ENCODE measurements around the gene KPNA2. TPM values are rescaled to one million over a fixed set of nuclear protein-coding genes. Genes with fewer than 3 reads are reported as not detected.
A peak's percentile ranks its signal among the peaks of the same experiment; 100 is the strongest.

The KPNA2 gene
- total RNA-seq (2021; fragmentation: NEBNext Ultra II Directional; extraction: Animal tissue kit (Norgen Biotek cat#: 25700)) (599 and 612 TPM in 2 replicates), polyA plus RNA-seq (2011; rRNA removed) (282 and 413 TPM in 2 replicates), polyA minus RNA-seq (2011; rRNA and poly(A)+ RNA removed) (770 and 875 TPM in 2 replicates)
- polyA plus RNA-seq (2011; cell fraction: cytosol; rRNA removed), result 359 TPM
- 273 TPM for polyA plus RNA-seq (2011; cell fraction: nucleus; rRNA removed)
- polyA plus RNA-seq (2012, experiment 1 of 2), result 400 to 532 TPM (median 448 TPM) in 4 replicates
- polyA plus RNA-seq (2012, experiment 2 of 2), result 97.1 TPM
- polyA plus RNA-seq (2013, experiment 1 of 2), result 316 TPM
- 317 TPM for polyA plus RNA-seq (2013, experiment 2 of 2)
- 428 TPM for polyA minus RNA-seq (2011; cell fraction: cytosol; rRNA and poly(A)+ RNA removed)
- polyA minus RNA-seq (2011; cell fraction: nucleus; rRNA and poly(A)+ RNA removed), result 320 TPM
- long read RNA-seq, experiment 1, transcript KPNA2-201 (11 exons, 2,181 nt), result major isoform, 517 of 971 reads
- long read RNA-seq, experiment 1, partial matches to known transcripts, result 388 of 971 reads
- long read RNA-seq, experiment 1, other reads (novel, unspliced or antisense), result 66 of 971 reads
- long read RNA-seq, experiment 2, transcript KPNA2-201 (11 exons, 2,181 nt), result major isoform, 915 of 995 reads
- long read RNA-seq, experiment 2, partial matches to known transcripts, result 63 of 995 reads
- long read RNA-seq, experiment 2, other reads (novel, unspliced or antisense), result 17 of 995 reads

DNA sequence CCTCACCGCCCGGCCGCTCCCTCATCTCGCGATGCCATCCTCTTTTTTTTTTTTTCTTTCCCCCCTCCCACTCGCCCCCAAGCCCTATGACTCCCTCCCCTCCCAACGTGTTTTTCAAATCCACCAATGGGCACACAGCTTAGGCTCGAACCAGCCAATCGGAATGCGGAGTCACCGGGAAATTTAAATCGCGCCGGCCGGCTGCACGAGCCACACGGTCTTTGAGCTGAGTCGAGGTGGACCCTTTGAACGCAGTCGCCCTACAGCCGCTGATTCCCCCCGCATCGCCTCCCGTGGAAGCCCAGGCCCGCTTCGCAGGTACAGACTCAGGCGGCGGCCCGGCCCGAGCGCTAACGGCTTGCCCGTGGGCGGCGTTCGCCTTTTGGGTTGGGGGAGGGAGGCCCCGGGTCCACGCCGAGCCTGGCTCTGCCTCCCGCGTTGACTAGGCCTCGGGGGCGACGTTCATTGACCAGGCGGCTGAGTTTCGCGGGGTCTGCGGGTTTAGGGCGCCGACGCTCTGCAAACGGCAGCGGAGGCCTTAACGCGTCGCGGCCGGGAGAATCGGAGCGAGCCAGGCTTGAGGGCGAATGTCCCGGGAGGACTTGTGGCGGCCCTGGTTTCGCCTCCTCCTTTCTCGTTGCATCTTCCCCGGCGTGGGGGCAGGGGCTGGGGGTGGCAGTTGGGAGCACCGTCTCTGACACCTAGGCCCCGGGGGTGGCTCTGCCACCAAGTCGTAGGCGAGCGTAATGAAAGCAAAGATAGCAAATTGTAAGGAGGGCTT, at the start of gene KPNA2:
Gene KPNA2, plus strand, starts transcription at position 213 of the 781 bp plus-strand sequence. CDS start 1,398 bp downstream, outside the sequence.
- Histone ChIP-seq H4K5ac (ENCODE audit: insufficient read length, low read depth, low read length) (peak within 1 kb of the TSS; percentile 94), H2BK120ac (replicated peaks; ENCODE audit: low read depth, low read length) (peak within 1 kb of the TSS; percentile 72), H3K14ac (ENCODE audit: insufficient read length) (peak within 1 kb of the TSS; percentile 100), H3K23me2 (ENCODE audit: low read depth, low read length) (peaks cover 2% of the 10 kb centered on the region; the same call in 1 of the 2 replicates), H3K4ac (replicated peaks; ENCODE audit: insufficient read length, low read depth, low read length) (peak within 1 kb of the TSS; percentile 97), H3K4me3 (ENCODE audit: extremely low read depth in 1 of 4, insufficient read depth in 2 of 4, low read depth in 3 of 4, low read length in 4 of 4) (peak within 1 kb of the TSS; percentile 92 to 98 (median 94)), H3K23ac (ENCODE audit: insufficient read length) (peak within 1 kb of the TSS; percentile 73), H2BK5ac (ENCODE audit: low read depth, low read length) (peak within 1 kb of the TSS; percentile 95), H3K27ac (ENCODE audit: low read depth, low read length) (peak within 1 kb of the TSS; percentile 96), H3K9me3 (ENCODE audit: insufficient read depth in 2 of 2, low read depth in 1 of 2, low read length in 1 of 2) (no peaks in the 10 kb centered on the region), H4K20me1 (replicated peaks in 1 of 2; ENCODE audit: control insufficient read depth in 1 of 2, insufficient read depth in 2 of 2, low read length in 2 of 2) (peaks cover 10 to 17% of the 10 kb centered on the region in 2 experiments), H2AFZ (ENCODE audit: low read length) (no peak within 1 kb of the TSS), H2BK20ac (ENCODE audit: low read length) (no peak within 1 kb of the TSS), H3K9ac (replicated peaks in 1 of 4; ENCODE audit: extremely low read depth in 1 of 4, low read depth in 3 of 4, low read length in 3 of 4) (peak within 1 kb of the TSS; percentile 88 to 100 (median 98)), H4K8ac (ENCODE audit: extremely low read depth, insufficient read depth, low read length) (peak within 1 kb of the TSS; percentile 98), H2BK12ac (ENCODE audit: low read depth, low read length) (no peak within 1 kb of the TSS), H2BK15ac (ENCODE audit: low read length) (no peak within 1 kb of the TSS), H3K79me2 (ENCODE audit: control insufficient read depth in 1 of 2, insufficient read depth in 2 of 2, low read length in 2 of 2) (peaks cover 9 to 47% of the 10 kb centered on the region in 2 experiments), H3K18ac (ENCODE audit: extremely low read depth, low read length) (peak within 1 kb of the TSS; percentile 99), H3K4me1 (replicated peaks in 1 of 4; ENCODE audit: control insufficient read depth in 3 of 4, insufficient read depth in 4 of 4, low read length in 3 of 4) (peaks cover 5 to 16% (median 11%) of the 10 kb centered on the region in 4 experiments; a peak in 6 of 7 replicates), H3K79me1 (ENCODE audit: low read depth, low read length) (0 out of 2 replicates have a peak, but pooled peaks cover 3% of the 10 kb centered on the region), H4K91ac (replicated peaks; ENCODE audit: insufficient read length, low read length) (peak within 1 kb of the TSS; percentile 89), H2AK5ac (ENCODE audit: low read depth, low read length) (0 out of 2 replicates have a peak within 1 kb of the TSS, but pooled peaks have one; percentile 18), H3K27me3 (replicated peaks in 1 of 4; ENCODE audit: control insufficient read depth in 3 of 4, extremely low read depth in 1 of 4, insufficient read depth in 3 of 4, low read length in 3 of 4) (no peaks in the 10 kb centered on the region), H3K56ac (replicated peaks; ENCODE audit: insufficient read length, low read depth, low read length) (peak within 1 kb of the TSS; percentile 91), H3K36me3 (ENCODE audit: control insufficient read depth in 2 of 4, insufficient read depth in 4 of 4, low read length in 3 of 4) (peaks cover 23 to 43% (median 36%) of the 10 kb centered on the region in 4 experiments), H3K4me2 (ENCODE audit: insufficient read depth in 1 of 2, low read depth in 2 of 2, low read length in 2 of 2) (peak within 1 kb of the TSS; percentile 68 to 78)
- DNase-seq (ENCODE audit: low read depth in 1 of 2, low spot score in 2 of 2) (peak; percentile 93 to 94), FAIRE-seq (no peak)
- CTCF ChIA-PET (ENCODE audit: partially characterized antibody), result interaction anchor here (1.0 to 2.0 kb wide), 2 partner anchors 13 to 14 kb away, joined by 3 to 13 read pairs; no protein-coding TSS in a partner anchor
- 1% methylated on average over 52 of the region's 72 CpGs; no CpG with 5 or more reads in 1 of the 2 experiments for WGBS, 2 experiments (ENCODE audit: extremely low coverage in 1 of 2, insufficient coverage in 1 of 2, insufficient read length in 1 of 2, insufficient replicate concordance in 2 of 2, low coverage in 1 of 2, low lambda C conversion rate in 2 of 2, missing lambda C conversion rate in 1 of 2)
- POLR2A ChIA-PET (ENCODE audit: partially characterized antibody), result interaction anchor here (0.6 to 9.6 kb wide), 26 partner anchors 7 to 361 kb away, joined by 3 to 134 read pairs (median 4); partner anchors contain the start of gene C17orf58
- TF ChIP-seq, protein P1, sequence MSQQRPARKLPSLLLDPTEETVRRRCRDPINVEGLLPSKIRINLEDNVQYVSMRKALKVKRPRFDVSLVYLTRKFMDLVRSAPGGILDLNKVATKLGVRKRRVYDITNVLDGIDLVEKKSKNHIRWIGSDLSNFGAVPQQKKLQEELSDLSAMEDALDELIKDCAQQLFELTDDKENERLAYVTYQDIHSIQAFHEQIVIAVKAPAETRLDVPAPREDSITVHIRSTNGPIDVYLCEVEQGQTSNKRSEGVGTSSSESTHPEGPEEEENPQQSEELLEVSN (IDR thresholded peaks at IDR 0.05), result no peak
- TF ChIP-seq KDM4A (IDR thresholded peaks at IDR 0.05; ENCODE audit: low read depth, low read length, severe bottlenecking) (peak; percentile 79), YY1 (IDR thresholded peaks at IDR 0.05; ENCODE audit: low read depth, low read length) (no peak), TAF1 (IDR thresholded peaks at IDR 0.05; ENCODE audit: low read depth, low read length) (peak; percentile 99), SUZ12 (IDR thresholded peaks at IDR 0.05; ENCODE audit: low read length) (no peak), RNF2 (IDR thresholded peaks at IDR 0.05; ENCODE audit: borderline replicate concordance, low read depth, low read length, missing control alignments, poor library complexity, severe bottlenecking) (no peak), CREB1 (IDR thresholded peaks at IDR 0.05) (peak; percentile 58; the same call in 1 of the 2 replicates)

All from H1 (cell line).